Natural killer cell (primary cell): ENCODE measurements around the gene RASSF5. TPM values are rescaled to one million over a fixed set of nuclear protein-coding genes. Genes with fewer than 3 reads are reported as not detected.
"Not testable (repeated sequence)": the region's sequence is repeated elsewhere in the genome, so short reads cannot be mapped to it uniquely, and the experiment has no call there.

Source experiments
- ATAC-seq, 3 donors: fragments of 150-1000 bp in 2 of 3; fragments of 200-7000 bp in 1 of 3; cut with Tn5 transposase; 1 replicate in 1 of 3; 2 replicates in 2 of 3; pipeline ENCODE4 v1.10.0; 2021; ENCODE audit warnings: mild to moderate bottlenecking in 2 of 3, moderate library complexity in 2 of 3
- DNase-seq, 2 donors: peaks; one replicate each; pipeline versions ENCODE4 v3.0.0 to v3.0.0-alpha.2; 2013 to 2021; ENCODE audit warnings: mixed read lengths in 1 of 2
- H3K27ac ChIP-seq: one replicate; pipeline ENCODE4 v1.5.1; 2013; ENCODE audit warnings: mild to moderate bottlenecking, low read length
- H3K27me3 ChIP-seq: one replicate; pipeline ENCODE4 v1.6.1; 2013; ENCODE audit warnings: low read length; ENCODE audit not compliant: control insufficient read depth, insufficient read depth
- H3K36me3 ChIP-seq: one replicate; pipeline ENCODE4 v1.6.1; 2013; ENCODE audit warnings: low read length; ENCODE audit not compliant: control insufficient read depth, insufficient read depth
- H3K4me1 ChIP-seq: one replicate; pipeline ENCODE4 v1.6.1; 2013; ENCODE audit warnings: low read length; ENCODE audit not compliant: control insufficient read depth, insufficient read depth
- H3K4me3 ChIP-seq: one replicate; pipeline ENCODE4 v1.5.1; 2013; ENCODE audit warnings: low read length
- H3K9me3 ChIP-seq: one replicate; pipeline ENCODE4 v1.6.1; 2013; ENCODE audit warnings: low read length; ENCODE audit not compliant: control insufficient read depth, insufficient read depth
- H3K27ac Mint-ChIP-seq, 2 donors: one replicate each; pipeline ENCODE4 v1.8.0; 2022; ENCODE audit warnings: mild to moderate bottlenecking in 2 of 2, mixed read lengths in 2 of 2, moderate library complexity in 1 of 2
- H3K27me3 Mint-ChIP-seq, 2 donors: one replicate each; pipeline ENCODE4 v1.8.0; 2022; ENCODE audit warnings: low read depth in 2 of 2, mixed read lengths in 2 of 2
- H3K36me3 Mint-ChIP-seq: one replicate; pipeline ENCODE4 v1.8.0; 2022; ENCODE audit warnings: mixed read lengths
- H3K4me1 Mint-ChIP-seq, 2 donors: one replicate each; pipeline ENCODE4 v1.8.0; 2022; ENCODE audit warnings: mixed read lengths in 2 of 2
- H3K4me3 Mint-ChIP-seq: one replicate; pipeline ENCODE4 v1.8.0; 2022; ENCODE audit warnings: mild to moderate bottlenecking, moderate library complexity, mixed read lengths
- H3K9me3 Mint-ChIP-seq, 2 donors: one replicate each; pipeline ENCODE4 v1.8.0; 2022; ENCODE audit warnings: mixed read lengths in 2 of 2
- CTCF ChIP-seq: fragments of 200-600 bp; IDR thresholded peaks from one replicate; pipeline ENCODE4 v1.8.0; 2022; ENCODE audit warnings: antibody characterized with exemption
- WGBS: methylation state at CpG from one replicate; pipeline ENCODE4 v1.1.7; 2013; ENCODE audit warnings: missing lambda C conversion rate; ENCODE audit not compliant: insufficient coverage; 5-methylcytosine and 5-hydroxymethylcytosine counted together
- intact Hi-C: fragments of 100-400 bp; cut with micrococcal nuclease; formaldehyde crosslinking; loops from one replicate; pipeline ENCODE4 v1.14.2; 2022
- total RNA-seq, 4 donors: library from RNA; stranded (reverse); fragments of 120-200 nt in 1 of 4; gene quantifications; one replicate each; pipeline versions ENCODE4 v1.2.3 to v1.2.4, GENCODE V29; 2013 to 2022

The RASSF5 gene
- total RNA-seq, 3 donors from 2014 or later (not counting 1 experiment from before 2014, with no cell fraction given): 231 to 333 (median 279) TPM

DNA sequence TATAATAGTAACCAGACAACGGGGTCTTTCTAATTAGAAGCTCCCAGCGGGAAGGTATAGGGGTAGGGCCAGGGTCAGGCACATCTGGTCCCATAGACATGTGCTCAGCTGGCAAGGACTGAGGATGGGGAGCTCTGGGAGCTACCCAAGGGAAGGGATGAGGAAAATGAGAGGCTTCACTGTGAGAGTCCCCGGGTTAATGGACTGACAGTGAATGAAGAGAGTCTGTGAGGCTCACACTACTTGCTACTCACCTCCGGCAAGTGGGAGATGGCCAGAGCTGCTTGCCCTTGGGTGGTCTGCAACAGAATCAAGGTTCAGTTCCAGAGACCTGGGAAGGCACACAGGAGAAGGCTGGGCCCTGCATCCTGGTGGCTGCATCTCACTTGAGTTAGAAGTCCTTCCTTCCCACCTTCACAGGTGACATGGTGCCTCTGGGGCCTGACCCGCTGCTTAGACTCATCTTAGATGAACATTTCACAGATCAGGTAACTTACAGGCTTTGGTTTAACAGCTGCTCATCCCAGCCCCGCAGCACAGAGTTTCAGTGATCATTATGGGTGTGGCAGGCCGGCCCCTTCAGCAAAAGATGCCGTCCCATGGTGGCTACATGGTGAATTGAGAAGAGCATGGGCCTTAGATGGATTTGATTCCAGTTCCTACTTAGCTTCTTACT, 73.2 kb downstream of the RASSF5 start:
- Mint-ChIP-seq H3K4me1 (peaks cover 88 to 90% of the 10 kb centered on the region in 2 donors), H3K27me3 (no peaks in the 10 kb centered on the region), H3K9me3 (no peaks in the 10 kb centered on the region), H3K27ac (peak overlapping the region; percentile 90 to 100), H3K36me3 (no peaks in the 10 kb centered on the region), H3K4me3 (peak overlapping the region; percentile 94)
- DNase-seq (no peak), ATAC-seq (peak in 2 of 3 donors; percentile 3 to 16)
- Histone ChIP-seq H3K4me3 (peak overlapping the region; percentile 1), H3K9me3 (no peaks in the 10 kb centered on the region), H3K36me3 (peaks cover 47% of the 10 kb centered on the region), H3K27ac (peak overlapping the region; percentile 98), H3K4me1 (peaks cover 84% of the 10 kb centered on the region), H3K27me3 (no peaks in the 10 kb centered on the region)
- intact Hi-C loops: loop anchor here (1.0 to 5.0 kb wide), 3 partner anchors 24 to 1293 kb away; no protein-coding TSS in a partner anchor
- TF ChIP-seq CTCF: no peak
- WGBS: 54% methylated on average over 8 of the region's 8 CpGs

DNA sequence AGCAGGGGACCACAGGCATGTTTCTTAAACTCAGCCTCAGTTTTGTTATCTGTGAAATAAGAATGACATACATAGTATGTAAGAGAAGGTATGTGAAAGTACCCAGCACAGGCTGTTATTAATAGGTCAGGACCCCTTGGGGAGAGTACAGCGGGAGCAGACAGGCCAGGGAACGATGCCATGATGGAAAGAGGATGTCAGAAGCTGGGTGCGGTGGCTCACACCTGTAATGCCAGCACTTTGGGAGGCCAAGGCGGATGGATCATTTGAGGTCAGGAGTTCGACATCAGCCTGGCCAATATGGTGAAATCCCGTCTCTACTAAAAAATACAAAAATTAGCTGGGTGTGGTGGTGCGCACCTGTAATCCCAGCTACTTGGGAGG, 73.8 kb downstream of the RASSF5 start:
- H3K27ac ChIP-seq: peak overlapping the region; percentile 98
- DNase-seq, H3K9me3 ChIP-seq, H3K27me3 Mint-ChIP-seq, H3K36me3 Mint-ChIP-seq, H3K27me3 ChIP-seq, ATAC-seq, H3K4me3 ChIP-seq, H3K9me3 Mint-ChIP-seq: not testable (repeated sequence)
- WGBS: 87% methylated on average over 7 of the region's 7 CpGs
- Mint-ChIP-seq H3K4me1 (peaks cover 83 to 84% of the 10 kb centered on the region in 2 donors), H3K4me3 (peak overlapping the region; percentile 94), H3K27ac (peak overlapping the region; percentile 90 to 100)
- H3K36me3 ChIP-seq: peaks cover 52% of the 10 kb centered on the region
- intact Hi-C loops: loop anchor here (2.0 to 5.0 kb wide), 2 partner anchors 76 to 1294 kb away; no protein-coding TSS in a partner anchor
- peaks cover 79% of the 10 kb centered on the region for H3K4me1 ChIP-seq

DNA sequence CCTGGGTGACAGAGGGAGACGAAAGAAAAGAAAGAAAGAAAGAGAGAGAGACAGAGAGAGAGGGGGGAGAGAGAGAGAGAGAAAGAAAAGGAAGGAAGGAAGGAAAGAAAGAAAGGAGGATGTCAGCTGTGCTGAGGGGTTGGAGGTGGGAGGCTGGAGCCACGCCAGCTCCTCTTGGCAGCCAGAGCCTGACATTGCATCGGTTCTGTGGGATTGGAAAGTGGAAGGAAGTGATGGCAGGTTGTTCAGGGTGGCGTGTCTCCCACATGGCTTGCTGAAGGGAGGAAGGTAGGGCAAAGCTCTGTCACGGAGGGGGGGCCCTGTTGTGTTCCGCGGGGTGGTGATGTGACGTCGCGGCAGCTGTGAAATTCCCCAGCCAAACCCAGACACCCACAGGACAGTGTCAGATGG, 74.2 kb downstream of the RASSF5 start:
- Histone ChIP-seq H3K36me3 (peaks cover 57% of the 10 kb centered on the region), H3K27ac (peak overlapping the region; percentile 98), H3K4me3 (no peak overlapping the region), H3K27me3 (no peaks in the 10 kb centered on the region), H3K4me1 (peaks cover 74% of the 10 kb centered on the region), H3K9me3 (no peaks in the 10 kb centered on the region)
- peak; percentile 53 to 77 (median 71) for ATAC-seq
- H3K9me3 Mint-ChIP-seq: no peaks in the 10 kb centered on the region
- H3K36me3 Mint-ChIP-seq: no peaks in the 10 kb centered on the region
- peak overlapping the region; percentile 94 for H3K4me3 Mint-ChIP-seq
- H3K27me3 Mint-ChIP-seq: no peaks in the 10 kb centered on the region
- intact Hi-C loops: loop anchor here (2.0 to 5.0 kb wide), 2 partner anchors 77 to 1294 kb away; no protein-coding TSS in a partner anchor
- DNase-seq: peak; percentile 79 to 92
- TF ChIP-seq CTCF: no peak
- peak overlapping the region; percentile 90 to 100 for H3K27ac Mint-ChIP-seq
- 8% methylated on average over 10 of the region's 10 CpGs for WGBS
- H3K4me1 Mint-ChIP-seq: peaks cover 78 to 80% of the 10 kb centered on the region in 2 donors

DNA sequence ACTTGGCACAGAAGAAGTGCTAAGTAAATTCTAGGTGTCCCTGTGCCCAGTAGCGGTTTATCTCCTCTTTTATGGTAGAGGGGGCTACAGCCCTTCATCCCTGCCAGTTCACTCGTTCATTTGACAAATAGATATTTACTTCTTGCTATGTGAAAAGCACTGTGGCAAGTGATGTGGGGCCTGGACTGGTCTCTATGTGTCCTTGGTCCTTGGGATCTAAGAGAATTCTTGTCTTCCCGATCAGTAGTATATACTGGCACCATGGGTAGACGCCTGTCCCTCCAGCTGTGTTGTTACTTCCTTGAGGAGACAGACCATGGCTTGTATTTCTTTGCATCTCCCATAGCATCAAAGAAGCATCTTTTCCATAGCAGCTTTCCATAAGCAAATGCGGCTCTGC, 75.2 kb downstream of the RASSF5 start:
- H3K27me3 Mint-ChIP-seq: no peaks in the 10 kb centered on the region
- 74% methylated on average over 5 of the region's 5 CpGs for WGBS
- Histone ChIP-seq H3K36me3 (peaks cover 66% of the 10 kb centered on the region), H3K27ac (peak overlapping the region; percentile 98), H3K27me3 (no peaks in the 10 kb centered on the region), H3K4me1 (peaks cover 65% of the 10 kb centered on the region), H3K9me3 (no peaks in the 10 kb centered on the region), H3K4me3 (no peak overlapping the region)
- no peaks in the 10 kb centered on the region for H3K36me3 Mint-ChIP-seq
- H3K27ac Mint-ChIP-seq: peak overlapping the region; percentile 90 to 100
- peaks cover 70 to 74% of the 10 kb centered on the region in 2 donors for H3K4me1 Mint-ChIP-seq
- intact Hi-C loops: loop anchor here (5.0 kb wide), 1 partner anchor 1295 kb away; no protein-coding TSS in a partner anchor
- DNase-seq (no peak), ATAC-seq (no peak)
- H3K9me3 Mint-ChIP-seq: no peaks in the 10 kb centered on the region
- H3K4me3 Mint-ChIP-seq: peak overlapping the region; percentile 94
- TF ChIP-seq CTCF: no peak
